C4-2B (cell line): ENCODE results near the gene GALNTL6.

ENCODE experiments used
- CTCF ChIP-seq: fragments of 450-650 bp; conservative IDR thresholded peaks from 2 replicates; pipeline ENCODE4 v1.5.1; 2017; ENCODE audit warnings: mild to moderate bottlenecking
- ZFX ChIP-seq: fragments of 450-650 bp; IDR thresholded peaks from 2 replicates; pipeline ENCODE4 v1.6.1; 2017

DNA sequence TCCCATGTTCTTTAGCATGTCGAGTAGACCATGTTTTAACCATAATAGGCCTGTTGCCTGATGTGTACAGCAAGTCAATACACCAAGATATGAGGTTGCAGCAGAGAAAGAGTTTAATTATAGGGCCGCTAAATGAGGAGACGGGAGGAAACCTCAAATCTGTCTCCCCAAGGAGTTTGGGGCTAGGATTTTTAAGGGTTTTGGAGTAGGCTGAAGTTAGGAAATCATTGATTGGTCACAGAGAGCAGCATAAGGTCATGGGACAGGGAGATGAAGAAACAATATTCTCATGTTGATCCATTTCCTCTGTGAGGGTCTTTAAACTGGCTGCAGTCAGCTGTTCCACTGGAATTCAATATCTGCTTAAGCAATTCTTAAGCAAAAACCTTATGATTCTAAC, 1195.2 kb downstream of the GALNTL6 start:
- TF ChIP-seq CTCF (no peak), ZFX (no peak)
